Stimulated activated CD4-positive, alpha-beta T cell treated with anti-CD3 and anti-CD28 coated beads, Interleukin-1b, Interleukin-23, amount 100 ng/mL, for 4 hours (primary cell): ENCODE measurements around the gene MS4A8.
"Not testable (repeated sequence)": the region's sequence is repeated elsewhere in the genome, so short reads cannot be mapped to it uniquely, and the experiment has no call there.

Experiments used
- DNase-seq, 2 donors: peaks; one replicate each; pipeline ENCODE4 v3.0.0-alpha.2; 2020; ENCODE audit warnings: low read depth in 2 of 2

Gene MS4A8, protein sequence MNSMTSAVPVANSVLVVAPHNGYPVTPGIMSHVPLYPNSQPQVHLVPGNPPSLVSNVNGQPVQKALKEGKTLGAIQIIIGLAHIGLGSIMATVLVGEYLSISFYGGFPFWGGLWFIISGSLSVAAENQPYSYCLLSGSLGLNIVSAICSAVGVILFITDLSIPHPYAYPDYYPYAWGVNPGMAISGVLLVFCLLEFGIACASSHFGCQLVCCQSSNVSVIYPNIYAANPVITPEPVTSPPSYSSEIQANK

DNA sequence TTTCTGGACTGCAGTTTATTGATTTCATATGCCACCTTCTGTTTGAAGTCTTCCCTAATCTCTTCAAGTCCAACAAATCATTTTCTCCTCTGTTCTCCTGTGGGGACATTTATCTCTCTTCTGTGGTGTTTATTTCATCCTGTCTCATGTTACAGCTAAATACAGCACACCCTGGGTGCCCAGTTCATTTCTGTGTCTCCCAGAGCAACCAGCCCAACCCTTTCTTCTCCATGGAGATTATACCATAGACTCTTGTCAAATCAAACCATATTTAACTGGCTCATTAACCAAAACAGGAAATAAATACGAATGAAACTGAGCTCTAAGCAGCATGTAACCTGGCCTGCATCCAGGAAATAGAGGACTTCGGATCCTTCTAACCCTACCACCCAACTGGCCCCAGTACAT is at the start of gene MS4A8:
Gene MS4A8, plus strand, starts transcription at position 329 of the 408 bp plus-strand sequence. CDS start 1,249 bp downstream, outside the sequence.
- no peak for DNase-seq

DNA sequence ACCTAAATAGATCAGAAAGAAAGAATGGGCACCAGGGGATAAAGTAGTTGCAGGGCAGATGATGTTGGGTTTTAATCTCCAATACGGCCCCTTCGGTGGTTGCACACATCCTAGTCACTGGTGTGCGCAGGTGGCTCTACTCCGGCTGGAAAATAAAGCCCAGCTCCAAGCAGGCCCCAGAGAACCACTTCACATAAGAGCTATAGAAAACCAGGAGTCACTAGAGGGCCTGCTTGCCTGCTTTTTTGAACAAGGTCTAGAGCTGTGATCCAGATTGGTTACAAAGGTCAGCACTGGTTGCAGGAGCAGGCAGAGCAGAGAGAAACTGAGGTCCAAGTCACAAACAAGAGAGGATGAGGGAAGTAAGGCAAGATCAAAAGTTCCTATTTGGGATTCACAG is 41.5 kb upstream of the MS4A8 start:
- no peak for DNase-seq

DNA sequence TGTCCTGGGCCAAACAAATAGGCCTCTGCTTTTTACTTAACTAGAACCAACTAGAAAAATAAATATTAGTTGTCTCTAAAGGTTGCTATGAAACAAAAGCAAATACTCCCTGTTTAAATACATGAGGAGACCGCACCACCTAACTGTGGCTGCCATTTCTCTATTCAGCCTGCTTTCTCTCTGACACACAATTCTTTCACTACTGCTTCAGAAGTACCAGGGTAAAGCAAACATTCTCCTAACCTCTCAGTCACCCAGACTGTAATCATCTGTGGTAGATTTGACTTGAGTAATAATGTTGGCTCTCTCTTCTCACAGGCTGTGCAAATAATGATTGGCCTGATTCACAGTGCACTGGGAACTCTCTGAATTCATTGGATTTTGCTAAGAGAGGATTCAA is 41.0 kb upstream of the MS4A8 start:
- DNase-seq, result no peak

DNA sequence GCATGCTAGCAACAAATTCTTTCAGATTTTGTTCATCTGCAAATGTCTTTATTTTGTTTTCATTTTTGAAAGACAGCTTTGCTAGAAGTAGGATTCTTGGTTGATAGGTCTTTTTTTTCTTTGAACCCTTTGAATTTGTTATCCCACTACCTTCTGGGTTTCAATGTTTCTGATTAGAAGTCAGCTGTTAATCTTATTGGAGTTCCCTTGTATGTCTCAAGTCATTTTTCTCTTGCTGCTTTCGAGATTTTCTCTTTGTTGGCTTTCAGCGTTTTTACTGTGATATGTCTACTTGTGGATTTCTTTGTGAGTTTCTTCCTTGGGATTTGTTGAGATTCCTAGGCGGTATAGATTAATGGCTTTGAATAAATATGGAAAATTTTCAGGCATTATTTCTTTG is 27.2 kb upstream of the MS4A8 start:
- no peak for DNase-seq

DNA sequence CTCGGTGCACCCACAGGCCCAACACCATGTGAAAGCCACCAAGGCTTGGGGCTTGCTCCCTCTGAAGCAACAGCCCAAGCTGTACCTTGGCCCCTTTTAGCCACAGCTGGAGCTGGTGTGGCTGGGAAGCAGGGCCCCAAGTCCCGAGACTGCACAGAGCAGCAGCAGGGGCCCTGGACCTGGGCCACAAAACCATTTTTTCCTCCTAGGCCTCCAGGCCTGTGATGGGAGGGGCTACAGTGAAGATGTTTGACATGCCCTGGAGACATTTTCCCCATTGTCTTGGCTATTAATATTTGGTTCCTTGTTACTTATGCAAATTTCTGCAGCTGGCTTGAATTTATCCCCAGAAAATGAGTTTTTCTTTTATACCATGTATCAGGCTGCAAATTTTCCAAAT is 21.2 kb upstream of the MS4A8 start:
- DNase-seq, result not testable (repeated sequence)

DNA sequence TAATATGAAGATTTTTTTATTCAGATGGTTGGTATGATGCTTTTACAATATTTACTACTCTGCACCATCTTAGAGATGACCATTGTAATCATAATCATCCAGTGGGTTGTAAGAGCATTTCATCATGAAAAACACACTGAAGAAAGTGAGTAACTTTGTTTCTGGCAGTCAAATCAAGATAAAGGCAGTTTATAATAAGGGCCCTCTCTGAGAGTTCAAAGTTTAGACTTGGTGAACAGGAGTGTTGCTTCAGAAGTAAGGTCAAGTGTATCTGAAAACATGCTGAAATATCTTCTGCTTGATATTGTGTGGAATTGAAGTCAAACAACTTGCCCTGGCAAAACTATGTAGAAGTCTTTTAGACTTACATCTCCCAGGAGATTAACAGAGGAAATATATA is 19.5 kb upstream of the MS4A8 start:
- no peak for DNase-seq

DNA sequence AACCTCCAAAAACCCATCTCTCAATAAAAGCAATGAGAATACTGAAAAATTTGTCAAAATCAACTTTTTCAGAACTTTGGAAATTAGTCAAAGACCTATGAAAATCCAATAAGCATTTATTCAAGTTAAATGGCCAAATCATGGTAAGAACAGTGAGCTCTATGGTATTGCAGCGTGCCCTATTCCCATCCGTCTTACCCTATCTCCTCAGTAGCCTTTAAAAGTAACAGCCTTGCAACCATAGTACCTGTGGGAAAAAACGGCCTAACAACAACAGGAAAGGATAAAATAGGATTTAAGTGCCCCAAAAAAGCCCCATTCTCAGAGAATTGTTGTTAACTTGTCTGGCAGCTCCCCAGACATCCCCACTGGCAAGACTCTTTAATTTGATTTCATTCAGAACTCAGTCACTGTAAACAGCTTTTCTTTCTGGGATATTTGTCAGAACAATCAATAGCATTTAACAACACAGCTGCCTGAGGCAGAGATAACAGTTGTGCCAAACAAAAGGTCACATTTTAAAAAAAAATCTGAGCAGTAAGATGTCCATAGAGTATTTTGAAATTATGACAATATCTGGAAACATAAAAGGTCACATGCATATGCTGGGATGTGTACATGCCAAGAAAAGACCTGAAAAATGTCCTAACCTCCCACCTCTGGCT is 18.8 kb upstream of the MS4A8 start:
- no peak for DNase-seq

DNA sequence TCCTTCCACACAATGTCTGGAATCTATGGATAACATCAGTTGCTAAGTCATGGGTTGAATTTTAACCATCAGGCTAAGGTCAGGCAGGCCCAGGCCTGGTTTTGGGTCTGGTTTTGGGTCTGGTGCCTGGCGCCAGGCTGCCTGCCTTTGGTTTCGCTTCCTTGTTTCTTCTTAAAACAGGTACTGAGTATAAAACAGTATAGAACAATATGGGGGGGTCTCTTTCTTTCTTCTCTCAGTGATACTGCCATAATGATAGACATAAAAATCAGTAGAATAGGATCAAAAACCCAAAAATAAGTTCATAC is 14.9 kb upstream of the MS4A8 start:
- DNase-seq, result not testable (repeated sequence)

DNA sequence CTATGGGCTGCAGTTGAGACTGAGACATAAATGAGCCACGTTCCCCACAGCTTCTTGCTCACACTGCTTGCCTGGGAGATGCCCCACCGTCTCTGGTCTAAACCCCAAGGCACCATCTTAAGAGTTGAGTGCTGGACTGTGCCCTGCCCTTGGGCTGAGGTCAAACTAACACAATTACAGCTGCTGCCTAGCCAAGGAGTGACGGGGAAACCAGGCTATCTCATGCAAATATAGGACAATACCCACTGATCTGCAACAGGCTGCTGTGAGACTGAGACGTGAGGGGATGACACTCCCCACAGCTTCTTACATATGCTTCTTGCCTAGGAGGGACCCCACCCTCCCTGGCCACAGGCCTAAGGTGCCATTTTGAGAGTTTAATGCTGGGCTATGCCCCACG is 7.8 kb upstream of the MS4A8 start:
- no peak for DNase-seq

DNA sequence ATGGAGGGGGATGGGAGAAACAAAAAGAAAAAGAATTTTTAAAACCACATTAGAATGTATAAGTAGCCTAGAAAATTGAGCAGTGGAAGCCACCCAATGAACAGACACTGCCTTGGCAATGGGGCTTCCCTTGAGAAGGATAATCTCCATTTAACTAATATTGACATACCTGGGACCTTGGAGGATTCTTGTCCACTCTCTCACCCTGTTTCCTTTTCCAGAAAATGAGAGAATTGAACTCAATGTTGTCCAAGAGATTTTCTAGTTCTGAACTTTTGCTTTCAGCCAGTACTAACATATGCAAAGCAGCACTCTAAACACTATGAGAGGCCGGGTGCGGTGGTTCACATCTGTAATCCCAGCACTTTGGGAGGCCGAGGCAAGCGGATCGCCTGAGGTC is 524 bp downstream of the MS4A8 start:
- no peak for DNase-seq

DNA sequence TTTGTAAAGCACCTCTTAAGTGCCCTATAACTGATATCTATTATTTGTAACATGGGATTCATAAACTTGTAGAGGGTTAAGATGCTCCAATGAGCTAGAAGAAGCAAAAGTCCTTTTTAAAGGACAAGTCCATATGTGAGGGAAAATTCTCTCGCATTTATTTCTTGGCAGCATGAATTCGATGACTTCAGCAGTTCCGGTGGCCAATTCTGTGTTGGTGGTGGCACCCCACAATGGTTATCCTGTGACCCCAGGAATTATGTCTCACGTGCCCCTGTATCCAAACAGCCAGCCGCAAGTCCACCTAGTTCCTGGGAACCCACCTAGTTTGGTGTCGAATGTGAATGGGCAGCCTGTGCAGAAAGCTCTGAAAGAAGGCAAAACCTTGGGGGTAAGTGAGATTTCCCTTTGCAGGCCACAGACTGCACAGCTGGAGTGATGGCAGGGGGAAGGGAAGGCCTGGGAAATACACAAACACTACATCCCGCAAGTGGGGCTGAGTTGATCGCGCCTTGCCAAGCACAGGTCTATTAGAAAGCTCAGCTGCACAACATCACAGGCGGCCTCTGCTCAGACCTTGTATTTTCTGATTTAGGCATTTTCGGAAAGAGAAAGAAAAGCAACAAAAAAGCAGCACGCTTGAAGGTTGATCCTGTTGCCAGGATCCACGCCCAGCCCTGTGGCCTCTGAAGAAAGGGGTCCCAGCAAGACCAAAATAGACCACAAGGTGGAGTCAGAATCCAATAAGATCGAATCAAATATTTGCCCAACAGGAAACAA is 1.5 kb downstream of the MS4A8 start:
- no peak for DNase-seq

DNA sequence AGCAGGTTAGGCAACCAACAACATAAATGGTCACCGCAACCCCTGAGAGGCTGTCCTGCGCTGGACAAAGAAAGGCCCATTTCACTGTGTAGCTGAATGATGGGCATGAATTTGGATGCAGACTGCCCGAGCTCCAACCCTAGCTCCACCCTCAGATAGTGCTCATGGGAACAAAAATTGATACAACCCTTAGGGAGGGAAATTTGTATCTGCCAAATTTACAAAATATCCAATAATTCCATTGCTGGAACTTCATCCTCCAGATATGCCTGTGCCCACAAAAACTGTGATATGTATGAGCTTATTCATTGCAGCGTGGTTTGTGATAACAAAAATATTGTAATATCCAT is 2.0 kb downstream of the MS4A8 start:
- DNase-seq, result no peak

DNA sequence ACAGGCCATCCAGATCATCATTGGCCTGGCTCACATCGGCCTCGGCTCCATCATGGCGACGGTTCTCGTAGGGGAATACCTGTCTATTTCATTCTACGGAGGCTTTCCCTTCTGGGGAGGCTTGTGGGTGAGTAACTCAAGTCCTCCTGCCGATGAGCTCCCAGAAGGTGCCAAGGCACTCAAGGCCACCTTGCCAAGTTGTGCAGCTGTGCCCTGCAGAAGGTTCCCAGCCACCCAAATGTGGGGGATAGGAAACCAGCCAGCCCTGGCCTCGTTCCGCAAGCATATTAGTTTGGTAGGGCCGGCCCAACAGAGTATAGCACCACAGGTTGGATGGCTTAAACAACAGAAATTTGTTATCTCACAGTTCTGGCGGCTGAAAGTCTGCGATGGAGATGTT is 4.0 kb downstream of the MS4A8 start:
- no peak for DNase-seq

DNA sequence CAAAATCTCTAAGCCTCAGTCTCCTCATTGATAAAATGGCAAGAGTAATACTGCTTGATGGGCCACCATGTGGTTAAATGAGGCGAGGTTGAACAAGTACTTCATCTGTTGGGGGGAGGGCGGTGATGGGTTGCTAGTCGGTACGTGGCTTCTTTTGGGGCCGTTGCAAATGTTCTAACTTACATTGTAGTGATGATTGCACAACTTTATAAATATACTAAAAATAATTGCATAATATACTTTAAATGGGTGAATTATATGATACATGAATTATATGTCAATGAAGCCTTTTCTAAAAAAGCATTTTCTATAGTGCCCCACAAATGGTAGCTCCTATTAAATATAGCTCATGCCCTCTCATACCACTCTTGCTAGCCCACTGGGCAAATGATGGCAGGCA is 6.5 kb downstream of the MS4A8 start:
- DNase-seq, result no peak

DNA sequence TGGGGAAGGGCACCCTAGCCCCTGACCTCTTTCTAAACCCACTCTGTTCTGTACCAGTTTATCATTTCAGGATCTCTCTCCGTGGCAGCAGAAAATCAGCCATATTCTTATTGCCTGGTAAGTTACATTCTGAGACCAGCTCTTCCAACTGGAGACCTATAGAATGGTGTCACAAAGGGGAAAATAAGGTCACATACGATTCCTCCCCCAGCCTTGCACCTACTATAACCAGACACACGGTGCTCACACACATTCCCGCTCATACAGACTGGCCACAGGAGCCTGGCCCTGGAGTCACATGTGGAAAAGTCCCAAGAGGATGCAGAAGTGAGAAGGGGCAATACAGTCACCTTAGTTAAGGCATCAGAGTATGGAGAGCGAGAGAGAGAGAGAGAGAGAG is 7.5 kb downstream of the MS4A8 start:
- DNase-seq, result no peak

DNA sequence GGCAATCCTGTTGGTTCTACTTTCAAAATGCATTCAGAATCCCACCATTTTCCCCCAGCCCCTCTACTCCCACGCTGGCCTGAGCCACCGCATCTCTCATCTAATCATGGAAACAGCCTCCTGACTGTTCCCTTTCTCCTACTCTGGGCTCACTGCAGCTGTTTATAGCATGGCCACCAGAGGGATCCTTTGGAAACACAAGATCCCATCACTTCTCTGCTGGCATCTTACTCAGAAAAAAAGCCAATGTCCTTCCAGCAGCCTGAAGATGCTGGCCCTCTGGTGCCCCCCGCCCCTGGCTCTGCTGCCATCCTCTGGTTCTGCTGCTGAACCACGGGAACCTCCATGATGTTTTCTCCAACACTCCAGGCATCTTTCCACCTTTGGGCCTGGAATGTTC is 11.1 kb downstream of the MS4A8 start:
- no peak for DNase-seq

DNA sequence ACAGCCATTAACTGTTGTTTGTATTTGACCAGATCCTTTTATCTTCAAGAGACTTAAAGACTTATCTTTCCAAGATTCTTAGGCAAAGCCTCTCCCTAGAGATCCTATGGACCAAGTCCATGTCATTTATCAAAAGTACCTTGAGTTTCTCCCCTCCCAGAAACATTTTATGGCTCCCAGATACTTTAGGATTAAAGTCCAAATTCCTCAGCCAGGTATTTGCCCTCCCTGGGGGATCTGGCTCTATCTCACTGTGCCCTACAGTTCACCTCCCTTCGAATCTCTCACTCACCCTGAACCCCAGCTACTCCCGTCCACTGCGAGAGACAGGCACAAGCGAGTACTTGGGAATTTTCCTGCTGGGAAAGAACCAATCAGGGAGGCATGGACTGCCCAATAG is 11.9 kb downstream of the MS4A8 start:
- no peak for DNase-seq

DNA sequence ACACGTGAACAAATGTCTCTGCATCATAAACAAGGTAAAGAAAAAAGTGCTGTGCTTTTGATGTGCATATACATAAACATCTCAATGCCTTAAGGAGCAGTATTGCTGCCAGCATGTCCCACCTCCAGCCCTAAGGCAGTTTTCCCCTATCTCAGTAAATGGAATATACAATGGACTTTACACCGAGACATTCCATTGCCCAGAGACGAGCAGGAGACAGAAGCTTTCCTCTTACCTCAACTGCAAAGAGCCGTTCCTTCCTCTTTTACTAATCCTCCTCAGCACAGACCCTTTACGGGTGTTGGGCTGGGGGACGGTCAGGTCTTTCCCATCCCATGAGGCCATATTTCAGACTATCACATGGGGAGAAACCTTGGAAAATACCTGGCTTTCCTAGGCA is 14.0 kb downstream of the MS4A8 start:
- not testable (repeated sequence) for DNase-seq

DNA sequence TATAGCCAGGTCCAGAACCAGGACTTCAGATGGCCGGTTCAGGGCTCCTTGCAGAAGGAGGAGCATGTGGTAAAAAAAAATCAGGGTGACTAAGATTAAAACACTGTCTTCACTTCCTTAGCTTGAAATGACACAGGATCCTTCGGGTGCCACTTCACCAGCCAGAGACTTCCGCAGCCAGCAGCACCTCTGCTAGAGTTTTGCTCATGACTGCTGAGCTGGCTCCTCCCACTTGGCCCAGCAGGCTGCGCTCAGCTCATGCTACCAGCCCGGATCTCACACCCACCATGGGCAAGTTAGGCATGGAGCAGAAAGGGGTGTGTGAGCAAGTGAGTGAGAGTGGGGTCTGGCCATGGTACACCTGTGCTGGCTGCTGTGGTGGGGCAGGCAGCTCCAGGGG is 18.5 kb downstream of the MS4A8 start:
- DNase-seq, result no peak

DNA sequence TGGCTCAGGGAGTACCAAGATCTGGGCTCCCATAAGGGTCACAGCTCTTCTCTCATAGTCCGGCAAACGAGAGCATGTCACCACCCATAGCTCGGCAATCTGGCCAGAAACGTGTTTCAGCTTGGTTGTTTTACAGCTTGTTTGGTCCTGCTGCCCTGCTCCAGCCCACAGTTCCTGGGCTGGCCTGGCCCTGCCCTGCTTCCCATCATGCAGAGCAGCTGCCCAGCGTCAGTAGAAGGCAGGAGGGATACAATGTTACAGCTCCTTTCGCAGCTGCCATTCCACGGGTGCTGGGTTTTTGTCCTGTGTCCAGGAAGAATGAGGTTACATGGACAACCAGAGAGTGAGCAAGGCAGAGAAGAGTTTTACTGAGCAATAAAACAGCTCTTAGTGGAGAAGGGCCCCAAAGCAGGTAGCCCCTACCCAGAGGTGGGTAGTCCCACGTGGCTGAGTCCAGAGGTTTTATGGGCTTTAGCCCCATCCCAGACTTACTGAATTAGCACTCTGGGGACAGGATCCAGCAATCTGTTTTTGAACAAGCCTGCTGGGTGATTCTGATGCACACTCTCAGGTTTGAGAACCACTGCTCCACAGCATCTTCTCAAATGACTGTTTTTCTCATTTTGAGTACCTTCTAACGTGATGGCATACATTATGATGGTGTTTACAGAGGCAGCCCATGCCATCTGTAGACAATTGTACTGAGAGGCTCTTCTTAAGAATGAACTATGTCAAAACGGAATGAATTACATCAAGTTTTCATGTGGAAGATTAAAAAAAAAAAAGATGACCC is 19.3 kb downstream of the MS4A8 start:
- no peak for DNase-seq

DNA sequence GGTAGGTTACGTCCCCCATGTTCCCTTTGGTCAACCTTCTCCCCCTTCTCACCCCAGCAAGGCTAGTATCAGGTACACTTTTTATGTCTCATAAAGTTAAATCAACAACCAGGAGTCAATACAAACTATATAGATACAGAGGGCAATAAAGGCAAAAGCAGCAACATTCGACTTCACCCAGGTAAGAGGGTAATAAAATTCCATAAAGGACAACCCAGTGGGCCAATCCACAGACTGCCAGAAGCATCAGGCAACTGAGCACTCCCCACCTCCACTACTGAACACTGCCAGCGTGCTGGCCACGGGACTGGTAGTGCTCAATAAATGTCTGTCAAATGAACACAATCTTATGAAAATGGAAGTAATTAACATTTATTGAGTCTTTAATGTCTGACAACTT is 20.0 kb downstream of the MS4A8 start:
- DNase-seq, result no peak

DNA sequence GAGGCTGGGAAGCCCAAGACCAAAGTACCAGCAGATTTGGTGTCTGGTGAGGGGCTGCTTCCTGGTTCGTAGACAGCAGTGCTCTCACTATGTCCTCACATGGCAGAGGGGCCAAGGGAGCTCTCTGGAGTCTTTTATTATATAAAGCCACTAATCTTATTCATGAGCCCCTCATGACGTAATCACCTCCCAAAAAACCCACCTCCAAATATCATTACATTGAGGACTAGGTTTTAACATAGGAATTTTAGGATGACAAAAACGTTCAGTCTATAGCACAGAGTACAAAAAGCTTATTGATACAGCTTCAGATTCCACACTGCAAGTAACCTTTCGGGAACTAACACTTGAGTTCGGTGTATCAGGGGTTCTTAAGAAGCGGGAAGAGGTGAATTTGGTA is 21.0 kb downstream of the MS4A8 start:
- DNase-seq, result no peak

DNA sequence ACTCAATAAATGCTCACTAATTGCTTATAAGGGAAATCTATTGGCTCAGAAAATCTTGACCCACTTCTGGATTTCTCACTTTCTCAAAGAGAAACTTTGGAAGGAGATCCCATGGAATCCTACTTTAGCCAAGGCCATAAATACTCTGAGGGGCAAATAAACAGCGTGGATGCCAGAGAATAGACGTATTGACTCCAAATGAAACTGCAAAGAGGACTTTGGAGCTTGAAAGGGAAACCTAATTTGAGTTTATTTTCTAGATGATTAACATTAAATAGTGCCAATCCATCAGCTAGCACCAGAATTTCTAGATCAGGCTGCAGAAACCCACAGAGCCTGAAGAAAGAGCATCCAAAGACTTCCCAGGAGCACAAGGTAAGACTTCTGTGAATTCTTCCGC is 25.0 kb downstream of the MS4A8 start, which contains the start of gene MS4A18:
Gene MS4A18, plus strand, starts transcription at position 301 of the 400 bp plus-strand sequence.
- DNase-seq, result no peak
